GM18907 (cell line): ENCODE measurements around the gene INTS1.
A peak's percentile ranks its signal among the peaks of the same experiment; 100 is the strongest.

Experiments
- ATAC-seq: cut with Tn5 transposase; IDR thresholded peaks from one replicate; pipeline ENCODE4 v1.9.1; 2021; ENCODE audit warnings: mild to moderate bottlenecking, moderate library complexity; ENCODE audit not compliant: unreplicated experiment

INTS1 gene

DNA sequence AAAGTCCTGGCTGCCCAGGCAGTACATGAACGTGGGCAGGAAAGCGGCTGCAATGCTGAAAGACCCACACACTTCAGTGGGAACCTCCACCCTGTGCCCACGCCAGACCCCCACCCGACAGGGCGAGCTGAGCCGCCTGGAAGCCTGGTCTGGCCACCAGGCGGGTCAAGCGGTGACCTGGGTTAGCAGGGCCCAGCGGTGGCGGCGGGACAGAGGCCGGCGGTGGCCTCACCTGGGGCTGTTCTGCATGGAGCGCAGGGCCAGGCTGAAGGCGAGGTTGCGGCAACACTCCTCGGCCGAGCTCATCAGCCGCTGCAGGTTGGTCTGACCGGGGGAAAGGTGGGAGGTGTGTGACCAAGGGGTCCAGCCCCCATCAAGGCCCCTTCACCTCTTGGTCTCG is 33.3 kb downstream of the INTS1 start:
- no peak for ATAC-seq

DNA sequence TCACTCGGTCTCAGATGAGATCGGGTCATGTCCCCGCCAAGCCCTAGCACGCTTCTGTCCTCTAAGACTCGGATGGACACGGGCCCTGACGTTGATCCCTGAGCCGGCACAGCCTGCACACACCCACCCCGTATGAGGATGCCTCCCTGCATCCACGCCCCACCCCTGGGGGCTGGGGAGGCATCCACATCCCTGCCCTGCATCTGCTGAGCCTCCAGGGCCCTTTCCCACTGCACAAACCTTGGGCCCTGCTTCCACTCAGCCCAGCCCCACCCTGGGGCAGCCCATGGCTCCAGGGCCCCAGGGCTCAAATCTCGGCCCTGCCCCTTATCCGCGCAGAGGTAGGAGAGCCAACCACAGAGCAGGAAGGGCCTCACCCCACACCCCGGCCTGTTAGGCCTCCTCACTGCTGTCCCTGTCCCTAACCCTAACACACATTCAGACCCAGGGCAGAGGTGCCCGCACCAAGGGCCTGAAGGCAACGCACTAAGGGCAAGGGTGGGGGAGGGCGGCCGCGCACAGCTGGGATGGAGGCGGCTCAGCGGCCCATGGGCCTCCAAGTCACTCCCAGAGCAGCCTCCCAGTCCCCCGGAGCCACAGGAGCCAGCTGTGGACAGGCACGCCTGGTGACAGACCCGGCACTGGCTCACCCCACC is 35.4 kb downstream of the INTS1 start:
- ATAC-seq: no peak

DNA sequence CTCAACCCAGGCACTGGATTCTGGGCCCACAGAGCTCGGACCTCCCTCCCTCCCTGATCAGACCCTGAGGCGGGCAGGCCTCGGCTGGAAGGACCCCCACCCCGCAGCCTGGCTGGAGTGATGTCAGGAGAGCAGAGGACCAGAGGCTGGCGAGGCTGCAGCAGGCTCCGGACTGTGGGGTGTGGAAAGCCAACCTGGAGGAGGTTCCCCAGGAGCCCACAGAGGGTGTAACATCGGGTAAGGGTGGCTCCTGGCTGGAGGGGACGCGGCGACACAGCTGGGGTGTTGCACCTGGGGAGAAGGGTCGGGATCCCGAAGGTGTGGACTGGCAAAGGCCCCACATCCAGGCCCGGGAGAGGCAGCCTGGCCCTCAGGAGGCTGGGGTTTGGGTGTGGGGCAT is 36.0 kb downstream of the INTS1 start:
- ATAC-seq: no peak

DNA sequence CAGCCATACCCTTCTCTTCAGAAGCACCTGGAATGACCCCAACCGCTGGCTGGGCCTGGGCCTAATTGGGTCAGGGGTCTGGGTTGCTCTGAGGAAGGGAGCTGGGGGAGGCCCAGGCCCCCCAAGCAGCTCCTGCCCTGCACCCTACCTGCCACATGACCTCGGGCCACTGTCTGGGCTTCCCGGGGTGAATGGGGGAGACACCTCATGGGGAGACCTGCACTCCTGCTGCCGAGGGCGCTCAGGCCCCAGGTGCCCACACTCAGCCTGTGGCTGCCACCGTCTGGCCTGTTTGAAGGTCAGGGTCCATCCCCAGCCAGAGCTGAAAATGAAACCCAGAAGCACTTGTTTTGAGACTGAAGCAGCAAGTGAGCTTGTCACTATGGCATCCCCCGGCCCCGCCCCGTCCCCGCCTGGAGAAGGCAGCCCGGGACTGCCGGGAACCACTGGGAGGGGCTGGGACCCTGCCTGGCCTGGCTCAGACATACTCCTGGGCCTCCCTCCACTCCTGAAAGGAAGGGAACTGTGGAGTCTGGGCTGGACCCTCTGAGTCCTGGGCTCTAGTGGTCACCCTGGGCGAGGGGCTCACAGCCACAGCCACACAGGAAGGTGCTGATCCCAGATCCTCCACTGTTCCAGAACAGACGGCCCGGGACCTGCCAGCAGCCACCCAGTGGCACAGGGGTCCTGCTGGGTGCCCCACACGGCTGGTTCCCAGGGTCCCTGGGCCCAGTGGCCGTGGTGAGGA is 37.5 kb downstream of the INTS1 start:
- no peak for ATAC-seq

DNA sequence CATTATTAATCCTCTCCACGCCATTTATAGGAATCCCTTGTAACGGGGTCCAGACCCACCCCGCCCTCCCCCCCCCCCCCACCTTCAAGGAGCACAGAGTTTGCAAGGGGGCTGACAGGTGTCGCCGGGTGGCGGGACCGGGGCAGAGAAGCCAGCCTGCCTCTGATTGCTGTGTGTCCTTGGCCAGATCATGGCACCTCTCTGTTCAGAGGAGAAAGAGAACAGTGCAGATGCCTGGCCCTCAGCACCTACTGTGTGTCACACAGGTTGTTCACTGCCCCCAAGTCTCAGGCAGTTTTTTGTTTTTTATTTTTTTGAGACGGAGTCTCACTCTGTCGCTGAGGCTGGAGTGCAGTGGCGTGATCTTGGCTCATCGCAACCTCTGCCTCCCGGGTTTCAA is 39.5 kb downstream of the INTS1 start:
- no peak for ATAC-seq

DNA sequence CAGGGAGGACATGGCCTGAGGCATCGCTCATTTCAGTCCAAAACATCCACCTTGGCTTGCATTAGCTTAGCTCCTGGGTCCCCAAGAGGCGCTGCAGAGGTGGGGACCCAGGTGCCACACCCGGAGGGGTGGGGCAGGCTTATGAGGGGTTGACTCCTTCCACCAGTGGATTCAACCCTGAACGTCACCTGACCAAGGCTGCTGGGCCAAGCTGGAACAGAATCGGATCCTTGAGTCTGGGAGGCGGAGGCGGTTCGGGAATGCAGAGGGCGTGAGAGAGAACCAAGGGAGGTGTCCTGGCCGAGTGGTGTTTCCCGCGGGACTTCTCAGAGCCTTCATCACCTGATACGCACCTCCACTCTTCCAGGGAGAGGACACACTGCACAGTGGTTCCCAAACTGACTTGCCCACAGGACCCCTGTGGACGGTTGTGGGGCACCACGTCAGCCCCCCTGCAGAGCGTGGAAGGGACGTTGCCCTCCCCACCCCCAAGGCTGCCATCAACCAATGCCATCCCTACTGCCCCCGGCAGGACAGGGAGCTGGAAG is 40.4 kb downstream of the INTS1 start:
- no peak for ATAC-seq

DNA sequence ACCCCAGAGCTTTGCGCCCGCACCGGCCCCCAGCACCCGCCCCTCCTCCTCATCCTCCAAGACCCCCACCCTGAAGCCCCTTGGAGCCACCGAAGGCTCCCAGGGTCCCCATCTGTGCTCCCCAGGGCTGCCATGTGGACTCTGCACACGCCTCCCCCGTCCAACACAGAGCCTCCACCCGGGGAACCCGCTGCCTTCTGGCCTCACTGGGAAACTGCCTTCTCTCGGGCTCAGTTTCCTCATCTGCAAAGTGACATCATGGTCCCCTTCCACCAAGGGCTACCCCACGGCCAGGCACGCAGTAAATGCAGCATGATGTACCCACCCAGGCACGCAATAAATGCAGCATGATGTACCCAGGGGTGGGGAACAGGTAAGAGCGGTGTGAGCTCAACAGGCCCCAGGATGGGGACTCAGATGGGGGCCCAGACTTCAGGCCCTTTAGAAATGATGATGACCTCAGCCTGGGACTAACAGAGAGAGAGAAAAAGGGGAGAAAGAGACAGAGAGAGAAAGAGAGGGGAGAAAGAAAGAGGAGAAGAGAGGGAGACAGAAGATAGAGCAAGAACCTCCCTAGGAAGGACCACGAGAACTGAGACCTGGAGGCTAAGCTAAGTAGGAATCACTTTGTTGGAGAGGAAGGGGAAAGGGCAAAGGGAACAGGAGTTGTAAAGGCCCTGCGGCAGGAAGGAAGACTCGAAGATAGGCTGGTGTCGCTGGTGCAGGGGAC is 42.4 kb downstream of the INTS1 start:
- ATAC-seq: no peak

DNA sequence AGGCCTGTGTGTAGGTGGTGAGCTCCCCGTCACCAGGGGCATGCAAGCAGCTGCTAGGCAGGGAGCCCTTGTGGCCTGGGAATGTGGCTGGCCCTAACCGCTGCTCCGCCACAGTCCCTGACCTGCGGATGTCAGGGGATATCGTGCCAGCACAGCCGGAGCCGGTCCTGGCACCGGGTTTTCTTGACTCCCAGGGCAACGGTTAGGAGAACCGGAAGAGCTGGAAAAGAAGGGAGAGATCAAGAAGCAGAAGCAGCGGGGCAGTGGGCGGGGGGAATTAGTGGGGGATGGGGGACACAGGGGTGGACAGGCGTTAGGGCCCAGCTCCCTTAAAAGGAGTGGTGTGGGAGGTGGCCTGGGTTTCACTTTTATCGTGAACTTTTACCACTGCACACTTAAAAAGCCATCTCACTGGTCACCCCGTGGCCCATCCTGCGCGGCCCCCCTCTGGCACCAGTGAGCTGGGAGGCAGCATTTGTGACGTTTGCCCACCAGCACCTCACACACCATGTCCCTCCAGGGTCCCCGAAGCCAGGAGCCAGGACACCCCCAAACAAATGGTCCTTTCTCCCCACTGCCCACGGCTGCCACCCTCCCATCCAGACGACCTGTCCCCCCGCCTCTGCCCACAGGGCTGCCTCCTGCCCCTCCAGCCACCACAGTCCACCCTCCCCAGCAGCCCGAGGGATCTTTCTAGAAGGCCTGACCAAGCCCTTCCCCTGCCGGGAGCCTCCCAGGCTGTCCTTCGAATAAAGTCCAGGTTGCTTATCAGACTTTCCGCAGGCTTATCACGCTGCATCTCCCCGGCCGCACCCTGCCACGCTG is 43.2 kb downstream of the INTS1 start:
- ATAC-seq: no peak

DNA sequence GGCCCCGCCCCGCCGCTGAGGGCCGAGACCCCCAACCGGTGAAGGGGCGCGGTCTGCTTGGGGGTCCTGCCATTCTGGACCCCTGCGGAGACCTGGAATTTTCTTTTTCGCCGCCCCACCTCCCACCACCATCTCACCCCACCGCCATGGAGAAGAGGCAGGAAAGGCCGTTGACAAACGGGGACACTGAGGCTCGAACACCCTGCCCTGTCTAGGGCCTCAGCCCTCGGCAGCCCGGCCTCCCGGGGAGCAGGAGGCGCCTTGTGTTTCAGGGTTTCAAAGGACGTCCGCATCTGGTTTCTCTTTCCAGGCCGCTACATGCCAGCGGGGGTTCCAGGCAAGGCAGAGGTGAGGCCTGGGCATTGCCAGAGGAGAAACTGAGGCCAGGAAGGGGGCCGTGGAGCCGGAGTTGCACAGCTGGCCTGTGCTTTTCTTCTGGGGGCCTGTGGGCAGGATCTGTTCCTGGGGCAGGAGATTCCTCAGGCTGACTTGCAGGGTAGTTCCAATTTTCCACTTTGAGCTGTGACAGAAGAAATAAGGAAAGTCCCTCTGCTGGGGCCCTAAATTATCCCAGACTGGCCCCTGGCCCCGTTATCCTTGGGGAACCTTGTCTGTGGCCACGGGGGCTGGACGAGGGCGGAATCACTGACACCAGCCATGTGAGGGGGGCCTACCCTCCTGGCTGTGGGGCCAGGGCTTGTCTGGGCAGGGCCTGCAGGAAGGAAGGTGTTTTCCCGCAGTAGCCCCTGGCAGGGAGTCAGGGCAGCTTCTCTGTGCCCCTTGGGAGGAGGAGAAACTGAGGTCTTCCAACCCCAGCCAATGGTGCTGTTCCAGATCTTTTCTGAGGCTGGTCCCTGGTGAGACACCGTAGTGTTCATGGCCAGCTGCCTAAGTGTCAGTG is 44.0 kb downstream of the INTS1 start:
- no peak for ATAC-seq

DNA sequence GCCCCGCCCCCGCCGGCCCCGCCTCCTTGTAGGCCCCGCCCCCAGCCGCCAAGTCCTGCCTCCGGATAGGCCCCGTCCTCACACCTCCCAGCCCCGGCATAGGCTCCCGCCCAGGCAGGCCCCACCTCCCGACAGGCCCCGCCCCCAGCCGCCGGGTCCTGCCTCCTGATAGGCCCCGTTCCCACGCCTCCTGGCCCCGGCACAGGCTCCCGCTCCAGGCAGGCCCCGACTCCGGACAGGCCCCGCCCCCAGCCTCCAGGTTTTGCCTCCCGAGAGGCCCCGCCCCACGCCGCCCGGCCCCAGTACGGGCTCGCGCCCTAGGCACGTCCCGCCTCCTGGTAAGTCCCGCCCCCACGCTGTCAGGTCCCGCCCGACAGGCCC is 44.7 kb downstream of the INTS1 start:
- peak; percentile 94 for ATAC-seq

DNA sequence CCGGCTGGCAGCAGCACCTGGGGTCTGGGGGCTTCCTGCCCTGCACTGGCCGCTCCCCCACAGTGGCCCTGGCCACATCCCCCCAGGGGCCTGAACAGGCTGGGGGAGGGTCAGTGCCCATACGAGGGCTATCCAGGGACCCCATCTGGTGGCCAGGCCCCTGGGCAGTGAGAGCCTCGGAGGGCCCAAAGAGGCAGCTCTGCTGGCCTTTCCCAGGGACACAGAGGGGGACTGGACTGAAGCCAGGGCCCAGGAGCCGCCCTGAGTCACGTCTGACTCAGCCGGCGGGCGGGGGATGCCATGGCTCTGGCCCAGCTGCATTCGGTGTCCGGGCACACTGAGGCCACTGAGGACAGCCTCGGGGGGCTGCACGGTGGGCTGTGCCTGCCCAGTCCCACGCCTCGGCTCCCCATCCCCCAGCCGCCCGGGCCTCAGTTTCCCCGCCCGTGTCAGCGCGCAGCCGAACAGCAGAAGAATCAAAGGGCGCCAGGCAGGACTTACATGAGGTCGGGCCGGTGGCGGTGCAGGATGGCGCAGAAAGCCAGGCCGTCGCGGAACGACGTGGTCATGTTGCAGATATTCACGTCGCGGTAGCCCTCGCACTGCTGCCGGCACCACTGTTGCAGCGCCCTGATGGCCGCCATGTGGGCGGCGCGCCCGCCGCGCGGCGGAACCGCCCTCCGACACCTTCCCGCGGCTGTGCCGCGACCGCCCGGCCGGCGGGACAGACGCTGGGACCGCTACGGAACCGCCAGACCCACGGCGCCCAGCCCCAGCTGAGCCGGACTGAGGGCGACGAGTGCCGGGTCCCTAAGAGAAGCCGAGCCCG is 45.3 kb downstream of the INTS1 start, which contains the start of gene MICALL2:
Gene MICALL2, minus strand, starts transcription at position 788 of the 829 bp plus-strand sequence. Its CDS starts 144 bp downstream, at position 644.
- ATAC-seq: peak; percentile 26

DNA sequence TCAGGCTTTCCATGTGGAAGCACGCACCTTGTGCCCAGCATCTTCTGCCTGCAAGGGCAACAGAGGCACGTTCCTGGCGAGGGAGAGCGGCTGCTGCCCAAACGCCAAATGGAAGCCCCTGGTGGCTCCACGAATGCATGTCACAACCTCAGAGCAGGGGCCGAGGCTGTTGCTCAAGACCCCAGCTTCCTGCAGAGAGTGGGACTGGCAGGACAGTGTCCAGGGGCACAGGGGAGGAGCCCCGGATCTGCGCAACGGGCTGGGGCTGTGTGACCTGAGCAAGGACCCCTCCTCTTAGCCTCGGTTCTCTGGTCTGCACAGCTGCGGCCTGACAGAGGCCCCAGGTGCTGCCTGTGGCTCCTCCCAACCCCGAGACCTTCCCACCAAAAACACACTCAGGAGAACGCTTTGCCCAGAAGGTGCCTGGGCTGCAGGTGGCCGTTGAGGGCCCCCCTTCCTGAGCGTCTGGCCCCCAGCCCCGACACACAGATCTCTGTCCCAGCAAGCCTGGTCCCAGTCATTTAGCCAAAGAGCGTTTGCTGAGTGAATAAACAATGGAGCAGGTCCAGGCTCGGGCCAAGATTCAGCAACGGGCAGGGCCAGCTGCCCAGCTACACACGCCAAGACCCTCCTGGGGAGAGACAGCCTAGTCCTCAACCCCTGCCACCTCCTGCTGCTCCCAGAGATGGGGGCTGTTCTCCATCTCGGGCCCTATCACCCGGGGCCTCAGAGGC is 46.1 kb downstream of the INTS1 start:
- no peak for ATAC-seq

DNA sequence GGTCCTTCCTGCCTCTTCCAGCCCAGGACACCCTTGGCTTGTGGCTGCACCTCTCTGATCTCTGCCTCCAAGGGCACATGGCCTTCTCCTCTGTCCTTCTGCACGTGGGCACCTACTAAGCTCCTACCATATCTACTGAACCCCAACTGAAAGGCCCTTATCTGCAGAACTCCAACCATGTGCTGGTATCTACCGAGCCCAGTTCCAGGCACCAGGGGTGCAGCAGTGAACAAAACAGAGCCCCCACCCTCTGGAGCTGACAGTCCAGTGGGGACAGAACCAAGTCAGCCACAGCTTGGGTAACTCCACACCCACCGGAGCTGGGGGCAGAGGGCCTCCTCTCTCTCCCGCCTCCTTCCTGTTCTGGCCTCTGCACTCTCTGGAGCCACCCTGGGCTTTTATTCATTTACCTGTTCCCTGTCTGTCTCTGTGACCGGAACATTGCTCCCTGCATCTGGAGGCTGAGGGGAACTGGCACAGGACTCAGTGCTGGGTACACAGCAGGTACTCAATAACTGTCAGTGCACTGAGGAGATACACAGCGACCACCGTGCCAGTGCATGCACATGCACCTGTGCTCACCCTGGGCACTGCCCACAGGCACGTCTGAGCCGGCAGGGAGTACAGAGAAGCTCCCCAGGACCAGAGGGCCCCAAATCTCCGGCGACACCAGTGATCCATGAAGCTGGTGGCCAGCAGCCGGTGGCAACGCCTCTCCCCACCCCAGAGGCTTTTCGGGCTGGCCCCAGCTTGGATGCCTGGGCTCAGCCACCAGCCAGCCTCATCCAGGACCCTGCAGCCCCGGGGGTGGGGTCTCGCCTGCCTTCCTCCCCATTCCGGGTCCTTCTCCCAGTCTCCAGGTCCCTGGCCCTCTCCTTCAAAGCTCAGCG is 46.9 kb downstream of the INTS1 start:
- no peak for ATAC-seq

DNA sequence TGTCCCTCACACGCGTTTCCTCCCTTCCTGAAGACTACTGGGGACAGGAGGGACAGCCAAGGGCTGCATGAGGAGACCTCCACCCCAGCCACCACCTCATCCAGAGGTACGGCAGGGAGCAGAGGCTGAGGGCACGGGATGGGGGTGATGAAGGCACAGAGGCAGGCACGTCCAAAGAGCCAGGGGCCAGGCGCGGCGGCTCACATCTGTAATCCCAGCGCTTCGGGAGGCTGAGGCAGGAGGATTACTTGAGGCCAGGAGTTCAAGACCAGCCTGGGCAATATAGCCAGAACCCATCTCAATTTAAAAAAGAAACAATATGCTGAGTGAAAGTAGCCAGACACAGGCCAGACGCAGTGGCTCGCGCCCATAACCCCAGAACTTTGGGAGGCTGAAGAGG is 48.2 kb downstream of the INTS1 start:
- ATAC-seq: no peak

DNA sequence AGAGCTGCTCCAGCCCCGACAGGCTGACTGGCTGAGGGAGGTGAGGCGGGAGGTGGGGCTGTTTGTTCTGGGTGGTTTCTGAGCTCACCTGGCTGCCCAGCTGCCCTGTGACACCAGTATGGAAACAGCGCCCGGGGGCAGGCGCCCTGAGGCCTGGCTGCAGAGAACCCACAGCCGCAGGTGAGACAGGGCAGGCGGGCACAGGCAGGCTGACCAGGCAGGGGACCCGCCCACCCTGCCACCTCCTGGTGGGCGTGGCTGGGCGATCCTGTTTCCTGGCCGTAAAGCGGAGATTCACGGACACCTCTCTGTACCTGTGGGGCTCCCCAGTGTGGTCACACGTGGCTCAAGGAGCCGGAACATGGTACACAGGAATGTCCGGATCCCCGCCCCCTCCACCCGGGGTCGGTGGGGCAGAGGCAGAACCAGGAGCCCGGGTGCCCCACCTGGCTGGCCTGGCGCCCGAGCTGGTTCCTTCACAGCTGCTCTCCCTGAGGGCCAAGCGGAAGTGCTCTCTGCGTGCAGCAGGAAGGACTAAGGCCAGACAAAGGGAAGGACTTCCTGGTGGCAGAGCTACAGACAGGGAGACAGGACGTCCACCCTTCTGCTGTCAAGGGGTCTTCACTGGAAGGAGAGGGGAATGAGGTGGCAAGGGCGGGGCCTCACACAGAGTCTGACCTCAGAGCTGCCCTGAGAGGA is 48.8 kb downstream of the INTS1 start:
- ATAC-seq: no peak

DNA sequence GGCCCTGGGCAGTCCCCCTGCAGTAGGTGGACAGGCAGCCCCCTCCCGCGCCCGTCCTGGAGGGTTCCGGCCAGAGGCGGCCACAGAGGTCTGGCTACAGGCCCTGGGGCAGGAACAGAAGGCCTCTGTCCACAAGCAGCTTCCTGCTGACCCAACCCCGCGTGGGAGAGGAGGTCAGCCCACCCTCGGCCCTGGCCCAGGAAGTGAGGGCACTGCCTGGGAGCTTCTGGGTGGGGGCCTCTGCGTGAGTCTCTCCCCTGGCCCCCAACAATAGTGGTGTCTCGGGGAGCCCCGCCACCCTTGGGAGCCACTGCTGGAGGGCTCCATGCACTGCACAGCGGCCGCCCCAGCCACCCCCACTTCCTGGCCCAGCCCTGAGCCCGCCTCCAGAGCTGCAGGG is 49.6 kb downstream of the INTS1 start:
- ATAC-seq: no peak

DNA sequence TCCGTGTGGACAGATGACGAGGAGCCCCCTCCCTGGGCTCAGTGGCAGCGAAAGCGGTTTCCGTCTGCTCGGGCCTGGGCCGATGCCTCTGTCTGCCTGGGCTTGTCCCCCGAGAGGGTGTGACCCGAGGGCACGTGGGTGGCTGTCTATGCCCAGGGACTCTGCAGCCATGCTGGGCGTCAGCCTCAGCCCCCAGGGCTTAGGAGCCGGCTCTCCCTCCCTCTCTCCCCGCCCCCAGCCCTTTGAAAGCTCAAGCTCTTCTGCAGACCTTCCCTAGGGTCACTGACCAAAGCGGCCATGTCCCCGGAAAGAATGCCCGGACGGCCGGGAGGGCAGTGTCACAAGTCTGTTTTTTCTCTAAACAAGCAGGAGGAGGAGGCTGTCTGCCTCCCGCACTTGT is 52.0 kb downstream of the INTS1 start:
- ATAC-seq: no peak
